Right lobe of liver (tissue), 4 donors: ENCODE data around the gene EXOC3.

Source experiments
- CTCF ChIP-seq, 4 donors: fragments of 200-600 bp in 3 of 4; fragments of 450-650 bp in 1 of 4; IDR thresholded peaks; one replicate each; pipeline versions ENCODE4 v1.5.1 to v1.8.0; 2016 to 2022; ENCODE audit warnings: antibody characterized with exemption in 4 of 4, mild to moderate bottlenecking in 2 of 4
- POLR2A ChIP-seq: fragments of 450-650 bp; IDR thresholded peaks from one replicate; pipeline ENCODE4 v1.6.1; 2017; ENCODE audit warnings: antibody characterized with exemption, mild to moderate bottlenecking
- donor health status: DM: no; HTN: no; CAD: no.
- donor health status: DM: no; HTN: no; CAD: no.
- donor health status: DM: no; HTN: yes; CAD: no.

GRCh38 chr5:485946-486491 is 43.0 kb downstream of the EXOC3 start:
- TF ChIP-seq CTCF (IDR thresholded peaks at IDR 0.05) (no peak), POLR2A (no peak)
